Left lung (tissue), 10 donors: ENCODE measurements around the gene FERMT1. TPM values are rescaled to one million over a fixed set of nuclear protein-coding genes. Genes with fewer than 3 reads are reported as not detected.
A peak's percentile ranks its signal among the peaks of the same experiment; 100 is the strongest.

Source experiments
- ATAC-seq: fragments of 200-7000 bp; cut with Tn5 transposase; one replicate; pipeline ENCODE4 v1.9.1; 2020; ENCODE audit warnings: moderate library complexity
- DNase-seq, 4 donors: peaks; one replicate each; pipeline ENCODE4 v3.0.0-alpha.2; 2013 to 2020
- H3K27ac ChIP-seq, 2 donors: fragments of 200-600 bp; sonication (generic) in 1 of 2; one replicate each; pipeline versions ENCODE4 v1.5.0 to v1.8.0; 2020 to 2021
- H3K27me3 ChIP-seq, 2 donors: fragments of 200-600 bp; sonication (generic) in 1 of 2; one replicate each; pipeline versions ENCODE4 v1.5.0 to v1.8.0; 2020 to 2021
- H3K36me3 ChIP-seq, 2 donors: fragments of 200-600 bp; sonication (generic) in 1 of 2; one replicate each; pipeline versions ENCODE4 v1.5.0 to v1.8.0; 2020 to 2021
- H3K4me1 ChIP-seq, 2 donors: fragments of 200-600 bp; one replicate each; pipeline ENCODE4 v1.8.0; 2021
- H3K4me3 ChIP-seq, 2 donors: fragments of 200-600 bp; sonication (generic) in 1 of 2; one replicate each; pipeline versions ENCODE4 v1.5.0 to v1.8.0; 2020 to 2021; ENCODE audit warnings: mild to moderate bottlenecking in 1 of 2
- H3K9me3 ChIP-seq, 2 donors: fragments of 200-600 bp; sonication (generic) in 1 of 2; one replicate each; pipeline versions ENCODE4 v1.5.0 to v1.8.0; 2020 to 2021
- intact Hi-C, 2 donors: fragments of 100-400 bp; cut with DNase I; formaldehyde crosslinking; loops; one replicate each; pipeline versions ENCODE4 v1.11.2 to v1.14.2; 2022
- polyA plus RNA-seq, 6 donors: library from polyadenylated mRNA; unstranded; fragments of 120-200 nt; gene quantifications; one replicate each; pipeline ENCODE4 v1.2.1, GENCODE V29; 2013; ENCODE audit not compliant: insufficient read length in 6 of 6
- total RNA-seq, 2 donors: library from RNA; stranded (reverse); fragmentation: NEBNext Ultra II Directional; extraction: Animal tissue kit (Norgen Biotek cat#: 25700); gene quantifications; one replicate each; pipeline ENCODE4 v1.2.1, GENCODE V29; 2021
- TF ChIP-seq, protein P1 (sequence below), 2 donors: fragments of 200-600 bp; sonication (generic) in 1 of 2; IDR thresholded peaks; one replicate each; pipeline versions ENCODE4 v1.5.0 to v1.8.0; 2021; ENCODE audit warnings: antibody characterized with exemption in 2 of 2
- donor health status: DM: no; HTN: yes; CAD: no.
- donor health status: DM: no; HTN: no; CAD: no.

FERMT1 gene
- total and polyA plus RNA-seq, 8 donors = 3.1 to 7.2 (median 4.9) TPM

DNA sequence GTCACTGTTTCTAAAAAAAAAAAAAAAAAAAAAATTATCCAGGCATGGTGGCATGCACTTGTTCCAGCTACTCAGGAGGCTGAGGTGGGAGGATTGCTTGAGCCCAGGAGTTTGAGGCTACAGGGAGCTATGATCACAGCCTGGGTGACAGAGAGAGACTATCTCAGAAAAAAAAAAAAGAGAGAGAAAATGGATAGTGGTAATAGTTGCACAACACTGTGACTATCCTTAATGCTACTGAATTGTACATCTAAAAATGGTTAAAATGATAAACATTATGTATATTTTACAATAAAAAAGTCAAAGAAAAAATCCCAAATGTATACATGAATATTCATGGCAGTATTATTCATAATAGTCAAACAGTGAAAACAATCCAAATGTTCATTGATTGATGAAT lies 23.0 kb downstream of the FERMT1 start:
- intact Hi-C loops = no loop called here
- DNase-seq (no peak), ATAC-seq (no peak)
- no peaks in the 10 kb centered on the region for H3K9me3 ChIP-seq
- no peaks in the 10 kb centered on the region for H3K27me3 ChIP-seq
- TF ChIP-seq, protein P1, sequence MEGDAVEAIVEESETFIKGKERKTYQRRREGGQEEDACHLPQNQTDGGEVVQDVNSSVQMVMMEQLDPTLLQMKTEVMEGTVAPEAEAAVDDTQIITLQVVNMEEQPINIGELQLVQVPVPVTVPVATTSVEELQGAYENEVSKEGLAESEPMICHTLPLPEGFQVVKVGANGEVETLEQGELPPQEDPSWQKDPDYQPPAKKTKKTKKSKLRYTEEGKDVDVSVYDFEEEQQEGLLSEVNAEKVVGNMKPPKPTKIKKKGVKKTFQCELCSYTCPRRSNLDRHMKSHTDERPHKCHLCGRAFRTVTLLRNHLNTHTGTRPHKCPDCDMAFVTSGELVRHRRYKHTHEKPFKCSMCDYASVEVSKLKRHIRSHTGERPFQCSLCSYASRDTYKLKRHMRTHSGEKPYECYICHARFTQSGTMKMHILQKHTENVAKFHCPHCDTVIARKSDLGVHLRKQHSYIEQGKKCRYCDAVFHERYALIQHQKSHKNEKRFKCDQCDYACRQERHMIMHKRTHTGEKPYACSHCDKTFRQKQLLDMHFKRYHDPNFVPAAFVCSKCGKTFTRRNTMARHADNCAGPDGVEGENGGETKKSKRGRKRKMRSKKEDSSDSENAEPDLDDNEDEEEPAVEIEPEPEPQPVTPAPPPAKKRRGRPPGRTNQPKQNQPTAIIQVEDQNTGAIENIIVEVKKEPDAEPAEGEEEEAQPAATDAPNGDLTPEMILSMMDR (IDR thresholded peaks at IDR 0.05) = no peak
- no peak overlapping the region for H3K27ac ChIP-seq
- no peak overlapping the region for H3K4me3 ChIP-seq
- no peaks in the 10 kb centered on the region for H3K4me1 ChIP-seq
- H3K36me3 ChIP-seq = no peaks in the 10 kb centered on the region

DNA sequence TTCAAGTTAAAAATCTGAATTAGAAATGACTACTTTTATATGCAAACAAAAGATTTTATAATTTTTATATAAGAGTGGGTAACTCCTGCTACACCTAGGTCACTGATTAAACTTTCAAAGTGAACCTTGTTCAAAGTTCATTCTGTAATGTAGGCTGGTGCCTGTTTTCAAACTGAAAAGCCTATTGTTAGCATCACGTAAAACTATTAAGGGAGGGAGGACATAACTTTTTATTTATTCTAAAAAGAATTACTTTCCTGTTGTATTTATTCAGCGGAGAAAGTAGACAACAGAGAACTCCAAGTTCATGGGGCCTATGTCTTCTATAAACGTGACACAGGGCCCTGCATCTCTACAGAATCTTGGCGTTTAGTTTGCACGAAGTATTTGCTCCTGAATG lies 27.4 kb downstream of the FERMT1 start:
- H3K27me3 ChIP-seq = no peaks in the 10 kb centered on the region
- no peak overlapping the region for H3K27ac ChIP-seq
- no peaks in the 10 kb centered on the region for H3K4me1 ChIP-seq
- TF ChIP-seq, protein P1 (IDR thresholded peaks at IDR 0.05) = no peak
- no peak overlapping the region for H3K4me3 ChIP-seq
- no peak for DNase-seq
- intact Hi-C loops = no loop called here
- no peaks in the 10 kb centered on the region for H3K9me3 ChIP-seq
- ATAC-seq = no peak
- no peaks in the 10 kb centered on the region for H3K36me3 ChIP-seq

DNA sequence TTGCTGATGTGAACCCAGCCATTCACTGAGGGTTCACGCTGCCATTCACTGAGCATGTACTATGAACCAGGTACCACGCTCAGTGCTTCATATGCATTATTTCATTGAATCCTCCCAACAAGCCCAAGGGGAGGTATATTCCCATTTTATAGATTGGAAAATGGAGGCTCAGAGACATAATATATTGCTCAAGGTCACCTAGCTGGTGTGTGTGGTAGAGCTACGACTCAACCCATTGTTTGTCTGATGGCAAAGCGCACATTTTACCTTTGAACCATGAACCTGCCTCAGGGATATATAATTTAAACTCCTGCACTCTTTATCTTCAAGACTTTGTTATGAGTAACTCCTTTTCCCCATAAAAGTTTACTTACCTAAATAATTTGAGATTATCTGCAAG lies 28.3 kb downstream of the FERMT1 start:
- no peak for ATAC-seq
- no peaks in the 10 kb centered on the region for H3K4me1 ChIP-seq
- H3K27ac ChIP-seq = peak overlapping the region in 1 of 2 donors; percentile 11
- TF ChIP-seq, protein P1 (IDR thresholded peaks at IDR 0.05) = no peak
- intact Hi-C loops = no loop called here
- H3K4me3 ChIP-seq = no peak overlapping the region
- no peaks in the 10 kb centered on the region for H3K9me3 ChIP-seq
- H3K27me3 ChIP-seq = no peaks in the 10 kb centered on the region
- H3K36me3 ChIP-seq = no peaks in the 10 kb centered on the region
- no peak for DNase-seq

DNA sequence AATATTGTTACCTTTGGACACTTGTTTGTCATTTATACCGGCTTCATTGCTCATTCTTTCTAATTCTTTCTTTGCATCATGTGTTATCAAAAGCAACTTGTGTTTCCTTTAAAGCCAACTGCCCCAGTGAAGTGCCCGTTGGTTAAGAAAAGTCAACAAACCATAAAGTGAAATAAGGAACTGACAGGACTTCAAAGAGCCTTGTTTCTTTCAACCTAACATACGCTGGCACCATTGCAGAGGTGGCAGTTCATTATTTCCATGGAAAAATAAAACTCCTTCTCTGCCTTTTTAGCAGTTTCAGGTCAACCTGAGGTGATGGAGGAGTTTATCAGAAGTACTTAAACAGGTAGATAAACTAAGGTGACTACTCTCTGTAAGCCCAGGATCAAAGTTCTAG lies 28.8 kb downstream of the FERMT1 start:
- Histone ChIP-seq H3K36me3 (no peaks in the 10 kb centered on the region), H3K27ac (peak overlapping the region in 1 of 2 donors; percentile 11), H3K4me3 (no peak overlapping the region), H3K9me3 (no peaks in the 10 kb centered on the region), H3K4me1 (no peaks in the 10 kb centered on the region), H3K27me3 (no peaks in the 10 kb centered on the region)
- TF ChIP-seq, protein P1 (IDR thresholded peaks at IDR 0.05) = no peak
- ATAC-seq (peak; percentile 69), DNase-seq (no peak)
- intact Hi-C loops = no loop called here

DNA sequence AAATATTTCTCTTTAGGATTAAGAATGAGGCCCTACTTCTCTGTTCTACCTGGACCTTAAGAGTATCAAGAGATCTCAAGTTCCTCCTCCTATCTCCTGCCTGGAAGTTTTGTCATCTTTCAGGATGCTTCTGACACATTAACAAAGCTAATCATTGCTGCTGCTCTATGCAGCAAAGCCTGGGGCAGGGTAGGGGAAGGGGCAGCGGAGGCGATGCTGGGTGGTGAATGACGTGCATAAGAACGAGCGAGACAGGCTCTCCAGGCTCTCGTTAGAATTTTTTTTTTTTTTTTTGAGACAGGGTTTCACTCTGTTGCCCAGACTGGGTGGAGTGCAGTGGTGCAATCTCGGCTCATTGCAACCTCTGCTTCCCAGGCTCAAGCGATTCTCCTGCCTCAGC lies 31.2 kb downstream of the FERMT1 start:
- DNase-seq (no peak), ATAC-seq (no peak)
- no peaks in the 10 kb centered on the region for H3K9me3 ChIP-seq
- H3K27me3 ChIP-seq = no peaks in the 10 kb centered on the region
- TF ChIP-seq, protein P1 (IDR thresholded peaks at IDR 0.05) = no peak
- H3K36me3 ChIP-seq = no peaks in the 10 kb centered on the region
- no peaks in the 10 kb centered on the region for H3K4me1 ChIP-seq
- intact Hi-C loops = no loop called here
- H3K27ac ChIP-seq = no peak overlapping the region
- no peak overlapping the region for H3K4me3 ChIP-seq
